GM23248 (cell line): ENCODE data around the gene TPRG1L. TPM values are rescaled to one million over a fixed set of nuclear protein-coding genes. Genes with fewer than 3 reads are reported as not detected.

ENCODE experiments used
- DNase-seq: peaks from one replicate; pipeline ENCODE4 v3.0.0-alpha.2; 2015
- H2AFZ ChIP-seq: fragments of 200-600 bp; sonication (generic); 2 replicates; pipeline ENCODE4 v1.6.1; 2016; ENCODE audit warnings: antibody characterized with exemption
- H3F3A ChIP-seq: fragments of 200-600 bp; sonication (generic); 2 replicates; pipeline ENCODE4 v1.6.1; 2016; ENCODE audit warnings: mild to moderate bottlenecking, antibody characterized with exemption, mixed run types; ENCODE audit not compliant: insufficient read depth
- H3K27ac ChIP-seq: fragments of 200-600 bp; sonication (generic); 2 replicates; pipeline ENCODE4 v1.5.1; 2016; ENCODE audit warnings: mild to moderate bottlenecking
- H3K27me3 ChIP-seq: fragments of 200-600 bp; sonication (generic); replicated peaks from 2 replicates; pipeline ENCODE4 v1.6.1; 2016; ENCODE audit warnings: mild to moderate bottlenecking; ENCODE audit not compliant: insufficient read depth
- H3K36me3 ChIP-seq: fragments of 200-600 bp; sonication (generic); 2 replicates; pipeline ENCODE4 v1.6.1; 2016; ENCODE audit warnings: low read depth, mild to moderate bottlenecking
- H3K4me1 ChIP-seq: fragments of 200-600 bp; sonication (generic); 2 replicates; pipeline ENCODE4 v1.6.1; 2016; ENCODE audit warnings: mild to moderate bottlenecking; ENCODE audit not compliant: insufficient read depth
- H3K4me2 ChIP-seq: fragments of 200-600 bp; sonication (generic); one replicate; pipeline ENCODE4 v1.6.1; 2016; ENCODE audit warnings: mild to moderate bottlenecking; ENCODE audit not compliant: unreplicated experiment
- H3K4me3 ChIP-seq: fragments of 200-600 bp; sonication (generic); 2 replicates; pipeline ENCODE4 v1.5.1; 2016; ENCODE audit warnings: mild to moderate bottlenecking
- H3K79me2 ChIP-seq: fragments of 200-600 bp; sonication (generic); 2 replicates; pipeline ENCODE4 v1.6.1; 2016; ENCODE audit warnings: mild to moderate bottlenecking; ENCODE audit not compliant: insufficient read depth
- H3K9ac ChIP-seq: fragments of 200-600 bp; sonication (generic); 2 replicates; pipeline ENCODE4 v1.6.1; 2016; ENCODE audit warnings: mild to moderate bottlenecking
- H3K9me2 ChIP-seq: fragments of 200-600 bp; sonication (generic); 2 replicates; pipeline ENCODE4 v1.6.1; 2016; ENCODE audit warnings: mixed run types, mild to moderate bottlenecking, moderate library complexity; ENCODE audit not compliant: insufficient read depth
- H3K9me3 ChIP-seq: fragments of 200-600 bp; sonication (generic); one replicate; pipeline ENCODE4 v1.6.1; 2017; ENCODE audit warnings: low read depth
- H4K20me1 ChIP-seq: fragments of 200-600 bp; sonication (generic); 2 replicates; pipeline ENCODE4 v1.6.0; 2016; ENCODE audit not compliant: insufficient read depth
- EZH2 ChIP-seq: fragments of 200-600 bp; sonication (generic); IDR thresholded peaks from 2 replicates; pipeline ENCODE4 v1.6.1; 2018; ENCODE audit warnings: antibody characterized with exemption, mild to moderate bottlenecking; ENCODE audit not compliant: insufficient read depth, poor library complexity, severe bottlenecking
- EZH2phosphoT487 ChIP-seq: fragments of 200-600 bp; sonication (generic); IDR thresholded peaks from 2 replicates; pipeline ENCODE4 v1.6.1; 2018; ENCODE audit warnings: antibody characterized with exemption, moderate library complexity, mild to moderate bottlenecking, low read depth; ENCODE audit not compliant: insufficient read depth
- WGBS, 2 experiments: methylation state at CpG; one replicate each; pipeline ENCODE4 v1.1.6; 2015 to 2017; ENCODE audit warnings: low lambda C conversion rate in 2 of 2, low coverage in 1 of 2; ENCODE audit errors: missing lambda C conversion rate in 2 of 2; 5-methylcytosine and 5-hydroxymethylcytosine counted together
- in situ Hi-C: fragments of 300-500 bp; cut with MboI; formaldehyde crosslinking; loops from 2 replicates; pipeline ENCODE4 v1.15.0; 2020
- polyA plus RNA-seq: library from polyadenylated mRNA; unstranded; fragments of >200 nt; fragmentation: Nextera tagmentation; extraction: Ambion mirVana; gene quantifications from 2 replicates; pipeline ENCODE4 v1.2.1, GENCODE V29; 2016
- total RNA-seq: library from RNA; depleted of rRNA; stranded (reverse); fragments of >200 nt; shearing (Covaris generic); gene quantifications from 2 replicates; pipeline ENCODE4 v1.2.3, GENCODE V29; 2014

The TPRG1L gene
- total and polyA plus RNA-seq, 2 experiments from 2014 or later, result 30.7 to 30.9 TPM

GRCh38 chr1:3672231-3672970 is 47.6 kb downstream of the TPRG1L start:
- Histone ChIP-seq H4K20me1 (no peaks in the 10 kb centered on the region), H3K27ac (no peak overlapping the region), H3K9ac (no peak overlapping the region), H2AFZ (no peak overlapping the region), H3K4me1 (no peaks in the 10 kb centered on the region), H3K36me3 (no peaks in the 10 kb centered on the region), H3K4me2 (no peak overlapping the region), H3K27me3 (no peaks in the 10 kb centered on the region; the same call in 1 of the 2 replicates), H3K79me2 (no peaks in the 10 kb centered on the region), H3K9me3 (no peaks in the 10 kb centered on the region), H3F3A (no peaks in the 10 kb centered on the region), H3K4me3 (no peak overlapping the region), H3K9me2 (no peaks in the 10 kb centered on the region)
- DNase-seq, result no peak
- TF ChIP-seq EZH2 (no peak), EZH2phosphoT487 (no peak)
- in situ Hi-C loops, result no loop called here
- WGBS, 2 experiments, result 58 to 64% methylated on average over 20 to 21 of the region's 21 CpGs

- H3K9me3 ChIP-seq, result no peaks in the 10 kb centered on the region
- 76 to 77% methylated on average over 17 of the region's 17 CpGs for WGBS, 2 experiments
- H3F3A ChIP-seq, result no peaks in the 10 kb centered on the region
- no peaks in the 10 kb centered on the region for H3K36me3 ChIP-seq
- TF ChIP-seq EZH2phosphoT487 (no peak), EZH2 (no peak)
- H3K4me1 ChIP-seq, result no peaks in the 10 kb centered on the region
- no peaks in the 10 kb centered on the region for H4K20me1 ChIP-seq
- no peaks in the 10 kb centered on the region; the same call in 1 of the 2 replicates for H3K27me3 ChIP-seq
- H3K79me2 ChIP-seq, result no peaks in the 10 kb centered on the region
- H3K4me2 ChIP-seq, result no peak overlapping the region
- H3K4me3 ChIP-seq, result no peak overlapping the region
- no peak overlapping the region for H3K9ac ChIP-seq
- no peak overlapping the region for H2AFZ ChIP-seq
- in situ Hi-C loops, result no loop called here
- no peak for DNase-seq
- no peak overlapping the region for H3K27ac ChIP-seq
- no peaks in the 10 kb centered on the region for H3K9me2 ChIP-seq
Measured at GRCh38 chr1:3672971-3673361, 48.2 kb downstream of the TPRG1L start.

- no peak overlapping the region for H3K9ac ChIP-seq
- 68 to 76% methylated on average over 25 of the region's 25 CpGs for WGBS, 2 experiments
- no peak for DNase-seq
Measured at GRCh38 chr1:3673381-3674099, 48.7 kb downstream of the TPRG1L start.

GRCh38 chr1:3674100-3675094 is 49.6 kb downstream of the TPRG1L start:
- TF ChIP-seq EZH2, result no peak
- no peak for TF ChIP-seq EZH2phosphoT487
- Histone ChIP-seq H3K27me3 (peaks cover 2% of the 10 kb centered on the region; the same call in 1 of the 2 replicates), H3K9ac (no peak overlapping the region), H3F3A (no peaks in the 10 kb centered on the region), H3K9me3 (no peaks in the 10 kb centered on the region), H3K9me2 (no peaks in the 10 kb centered on the region), H3K36me3 (no peaks in the 10 kb centered on the region), H4K20me1 (no peaks in the 10 kb centered on the region), H3K4me3 (no peak overlapping the region), H2AFZ (no peak overlapping the region), H3K4me1 (no peaks in the 10 kb centered on the region), H3K4me2 (no peak overlapping the region), H3K27ac (no peak overlapping the region), H3K79me2 (no peaks in the 10 kb centered on the region)
- 30 to 33% methylated on average over 25 to 28 of the region's 30 CpGs for WGBS, 2 experiments
- in situ Hi-C loops, result no loop called here
- DNase-seq, result peak; percentile 45

More at GRCh38 chr1:3673381-3674099, 48.7 kb downstream of the TPRG1L start:
- no peaks in the 10 kb centered on the region for H3K9me2 ChIP-seq
- no peak overlapping the region for H3K4me3 ChIP-seq
- no peaks in the 10 kb centered on the region for H3K36me3 ChIP-seq
- no peaks in the 10 kb centered on the region for H3F3A ChIP-seq
- H3K4me2 ChIP-seq, result no peak overlapping the region
- no peaks in the 10 kb centered on the region for H4K20me1 ChIP-seq
- H3K27ac ChIP-seq, result no peak overlapping the region
- in situ Hi-C loops, result no loop called here
- H2AFZ ChIP-seq, result no peak overlapping the region
- no peaks in the 10 kb centered on the region; the same call in 1 of the 2 replicates for H3K27me3 ChIP-seq
- TF ChIP-seq EZH2 (no peak), EZH2phosphoT487 (no peak)
- H3K9me3 ChIP-seq, result no peaks in the 10 kb centered on the region
- no peaks in the 10 kb centered on the region for H3K79me2 ChIP-seq
- H3K4me1 ChIP-seq, result no peaks in the 10 kb centered on the region
